ENCODE results near the gene TROAP. TPM values are rescaled to one million over a fixed set of nuclear protein-coding genes. Genes with fewer than 3 reads are reported as not detected.

Gene TROAP
- total and polyA plus RNA-seq, 9 of the 15 experiments (the other 6 are each of a cell fraction or from before 2014, with no cell fraction given) = 46.4 to 171 (median 59.8) TPM

DNA sequence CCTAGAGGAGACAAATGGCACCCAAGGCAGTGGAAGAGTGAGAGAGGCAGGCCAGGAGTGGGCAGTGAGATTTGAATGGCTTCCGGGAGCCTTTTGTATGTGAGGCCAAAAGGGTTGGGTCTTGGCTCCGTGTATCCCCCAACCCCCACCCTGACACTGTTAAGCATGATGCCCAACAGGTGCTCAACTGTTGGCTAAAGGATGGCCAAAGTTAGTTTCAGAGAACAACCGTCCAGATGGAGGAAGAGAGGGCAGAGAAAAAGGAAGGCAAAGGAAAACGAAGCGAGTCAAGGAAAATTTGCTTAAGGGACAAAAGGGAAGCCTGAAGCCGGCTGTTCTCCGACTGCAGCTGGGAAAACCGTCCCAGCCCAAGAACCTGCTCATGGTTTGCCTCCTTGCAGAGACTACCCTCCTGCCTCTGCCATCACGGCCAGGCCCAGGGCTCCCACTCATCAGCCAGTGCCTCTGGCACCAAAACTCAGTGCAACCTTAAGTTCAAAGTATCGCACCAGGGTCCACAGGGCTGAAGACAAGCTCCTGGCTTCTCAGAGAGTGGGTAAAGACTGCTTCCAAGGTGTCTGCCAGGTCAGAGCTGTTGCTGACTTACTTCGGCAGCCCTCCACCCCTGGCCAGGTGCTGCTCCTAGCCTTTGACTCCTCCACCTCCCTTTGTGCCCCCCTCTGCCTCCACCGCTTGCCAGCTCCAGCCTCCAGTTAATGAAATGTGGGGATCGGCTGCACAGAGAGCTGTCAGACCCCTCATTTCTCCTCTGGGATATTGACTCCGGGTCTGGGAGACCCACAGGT, 18.1 kb downstream of the TROAP start:
- H2AFZ ChIP-seq (ENCODE audit: low read depth, low read length) = 0 out of 2 replicates have a peak overlapping the region, but pooled peaks have one; percentile 16
- POLR2A ChIA-PET = interaction anchor here (0.5 to 3.1 kb wide), 4 partner anchors 10 to 356 kb away, joined by 3 to 27 read pairs (median 7); partner anchors contain the start of gene TUBA1C
- H3K27me3 ChIP-seq (ENCODE audit: control insufficient read depth in 2 of 2, insufficient read depth in 2 of 2, low read length in 2 of 2) = peaks cover 13 to 17% of the 10 kb centered on the region in 2 experiments; a peak in 4 of 5 replicates
- peaks cover 21 to 62% of the 10 kb centered on the region in 2 experiments for H3K4me1 ChIP-seq (replicated peaks in 1 of 2; ENCODE audit: control insufficient read depth in 2 of 2, insufficient read depth in 2 of 2, low read length in 2 of 2)
- WGBS (ENCODE audit: insufficient coverage, low coverage, missing lambda C conversion rate) = 56% methylated on average over 11 of the region's 14 CpGs
- H3K9ac ChIP-seq (ENCODE audit: insufficient read depth in 1 of 2, low read depth in 2 of 2, low read length in 2 of 2) = no peak overlapping the region
- intact Hi-C loops (cut with micrococcal nuclease) = loop anchor here (10.0 kb wide), 2 partner anchors 276 to 366 kb away; partner anchors contain the start of genes KMT2D, RHEBL1, WNT1 and WNT10B
- DNase-seq (ENCODE audit: extremely low read depth in 1 of 4, low spot score in 3 of 4) (no peak), FAIRE-seq (peak; percentile 35), ATAC-seq (no peak)
- no TSS peak for BruUV-seq (replicated peaks)
- CTCF ChIA-PET (ENCODE audit: low intra/inter-chr PET ratio) = interaction anchor here (1.2 to 2.9 kb wide), 4 partner anchors 10 to 251 kb away, joined by 6 to 49 read pairs (median 10); no protein-coding TSS in a partner anchor
- H3K9me1 ChIP-seq (ENCODE audit: control insufficient read depth, insufficient read depth, low read length) = no peaks in the 10 kb centered on the region
- no peak overlapping the region for H3K27ac ChIP-seq (ENCODE audit: extremely low read depth, low read depth, low read length)
- H3K36me3 ChIP-seq (ENCODE audit: control insufficient read depth, insufficient read depth, low read length) = no peaks in the 10 kb centered on the region
- H3K4me2 ChIP-seq (ENCODE audit: insufficient read depth, low read length) = no peak overlapping the region
- H3K4me3 ChIP-seq = no peak overlapping the region
- H4K20me1 ChIP-seq (replicated peaks; ENCODE audit: control insufficient read depth, insufficient read depth, low read length) = peaks cover 2% of the 10 kb centered on the region; the same call in 1 of the 2 replicates
- in situ Hi-C loops (cut with MboI) = no loop called here
- H3K79me2 ChIP-seq (ENCODE audit: control insufficient read depth, insufficient read depth, low read length) = no peaks in the 10 kb centered on the region
- H3K9me3 ChIP-seq (replicated peaks; ENCODE audit: control insufficient read depth, insufficient read depth, low read depth, low read length) = no peaks in the 10 kb centered on the region
- TF ChIP-seq, protein P1, sequence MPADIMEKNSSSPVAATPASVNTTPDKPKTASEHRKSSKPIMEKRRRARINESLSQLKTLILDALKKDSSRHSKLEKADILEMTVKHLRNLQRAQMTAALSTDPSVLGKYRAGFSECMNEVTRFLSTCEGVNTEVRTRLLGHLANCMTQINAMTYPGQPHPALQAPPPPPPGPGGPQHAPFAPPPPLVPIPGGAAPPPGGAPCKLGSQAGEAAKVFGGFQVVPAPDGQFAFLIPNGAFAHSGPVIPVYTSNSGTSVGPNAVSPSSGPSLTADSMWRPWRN (IDR thresholded peaks at IDR 0.05; ENCODE audit: low read depth) = no peak
- TF ChIP-seq, protein P2, sequence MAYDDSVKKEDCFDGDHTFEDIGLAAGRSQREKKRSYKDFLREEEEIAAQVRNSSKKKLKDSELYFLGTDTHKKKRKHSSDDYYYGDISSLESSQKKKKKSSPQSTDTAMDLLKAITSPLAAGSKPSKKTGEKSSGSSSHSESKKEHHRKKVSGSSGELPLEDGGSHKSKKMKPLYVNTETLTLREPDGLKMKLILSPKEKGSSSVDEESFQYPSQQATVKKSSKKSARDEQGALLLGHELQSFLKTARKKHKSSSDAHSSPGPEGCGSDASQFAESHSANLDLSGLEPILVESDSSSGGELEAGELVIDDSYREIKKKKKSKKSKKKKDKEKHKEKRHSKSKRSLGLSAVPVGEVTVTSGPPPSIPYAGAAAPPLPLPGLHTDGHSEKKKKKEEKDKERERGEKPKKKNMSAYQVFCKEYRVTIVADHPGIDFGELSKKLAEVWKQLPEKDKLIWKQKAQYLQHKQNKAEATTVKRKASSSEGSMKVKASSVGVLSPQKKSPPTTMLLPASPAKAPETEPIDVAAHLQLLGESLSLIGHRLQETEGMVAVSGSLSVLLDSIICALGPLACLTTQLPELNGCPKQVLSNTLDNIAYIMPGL (CRISPR knock-in tag; IDR thresholded peaks at IDR 0.05) = no peak
- TF ChIP-seq ZNF263 (CRISPR knock-in tag; IDR thresholded peaks at IDR 0.05; ENCODE audit: borderline replicate concordance) = no peak
- no peak for TF ChIP-seq ZBTB1 (CRISPR knock-in tag; IDR thresholded peaks at IDR 0.05; ENCODE audit: borderline replicate concordance, low read depth)
- TF ChIP-seq, protein P3, sequence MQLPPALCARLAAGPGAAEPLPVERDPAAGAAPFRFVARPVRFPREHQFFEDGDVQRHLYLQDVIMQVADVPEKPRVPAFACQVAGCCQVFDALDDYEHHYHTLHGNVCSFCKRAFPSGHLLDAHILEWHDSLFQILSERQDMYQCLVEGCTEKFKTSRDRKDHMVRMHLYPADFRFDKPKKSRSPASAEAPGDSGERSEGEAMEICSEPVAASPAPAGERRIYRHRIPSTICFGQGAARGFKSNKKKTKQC (CRISPR knock-in tag; IDR thresholded peaks at IDR 0.05) = no peak
- TF ChIP-seq CBX2 (IDR thresholded peaks at IDR 0.05; ENCODE audit: insufficient read depth, low read length, poor library complexity, severe bottlenecking) = no peak
- no peak for TF ChIP-seq ZNF41 (CRISPR knock-in tag; conservative IDR thresholded peaks at IDR 0.05)
- TF ChIP-seq CTBP1 (IDR thresholded peaks at IDR 0.05; ENCODE audit: borderline replicate concordance) = no peak
- no peak for TF ChIP-seq TFAM (CRISPR knock-in tag; conservative IDR thresholded peaks at IDR 0.05)
- TF ChIP-seq, protein P4, sequence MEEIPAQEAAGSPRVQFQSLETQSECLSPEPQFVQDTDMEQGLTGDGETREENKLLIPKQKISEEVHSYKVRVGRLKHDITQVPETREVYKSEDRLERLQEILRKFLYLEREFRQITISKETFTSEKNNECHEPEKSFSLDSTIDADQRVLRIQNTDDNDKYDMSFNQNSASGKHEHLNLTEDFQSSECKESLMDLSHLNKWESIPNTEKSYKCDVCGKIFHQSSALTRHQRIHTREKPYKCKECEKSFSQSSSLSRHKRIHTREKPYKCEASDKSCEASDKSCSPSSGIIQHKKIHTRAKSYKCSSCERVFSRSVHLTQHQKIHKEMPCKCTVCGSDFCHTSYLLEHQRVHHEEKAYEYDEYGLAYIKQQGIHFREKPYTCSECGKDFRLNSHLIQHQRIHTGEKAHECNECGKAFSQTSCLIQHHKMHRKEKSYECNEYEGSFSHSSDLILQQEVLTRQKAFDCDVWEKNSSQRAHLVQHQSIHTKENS (CRISPR knock-in tag; IDR thresholded peaks at IDR 0.05) = no peak
- TF ChIP-seq PTBP1 (IDR thresholded peaks at IDR 0.05; ENCODE audit: low read depth, low read length) = no peak
- TF ChIP-seq NCOR1 (IDR thresholded peaks at IDR 0.05) = no peak
- TF ChIP-seq, protein P5, sequence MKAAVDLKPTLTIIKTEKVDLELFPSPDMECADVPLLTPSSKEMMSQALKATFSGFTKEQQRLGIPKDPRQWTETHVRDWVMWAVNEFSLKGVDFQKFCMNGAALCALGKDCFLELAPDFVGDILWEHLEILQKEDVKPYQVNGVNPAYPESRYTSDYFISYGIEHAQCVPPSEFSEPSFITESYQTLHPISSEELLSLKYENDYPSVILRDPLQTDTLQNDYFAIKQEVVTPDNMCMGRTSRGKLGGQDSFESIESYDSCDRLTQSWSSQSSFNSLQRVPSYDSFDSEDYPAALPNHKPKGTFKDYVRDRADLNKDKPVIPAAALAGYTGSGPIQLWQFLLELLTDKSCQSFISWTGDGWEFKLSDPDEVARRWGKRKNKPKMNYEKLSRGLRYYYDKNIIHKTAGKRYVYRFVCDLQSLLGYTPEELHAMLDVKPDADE (conservative IDR thresholded peaks at IDR 0.05; ENCODE audit: control insufficient read depth, low read depth, low read length) = no peak
- TF ChIP-seq JUND (IDR thresholded peaks at IDR 0.05; ENCODE audit: borderline replicate concordance, low read depth, low read length) = no peak
- TF ChIP-seq JUND (tag; IDR thresholded peaks at IDR 0.05; ENCODE audit: borderline replicate concordance, low read depth, low read length) = no peak

Measured in K562 (cell line).